ENCODE measurements around the gene NTN1. TPM values are rescaled to one million over a fixed set of nuclear protein-coding genes. Genes with fewer than 3 reads are reported as not detected.

The NTN1 gene
- total RNA-seq, 1 donor from 2014 or later: 4.1 TPM

DNA sequence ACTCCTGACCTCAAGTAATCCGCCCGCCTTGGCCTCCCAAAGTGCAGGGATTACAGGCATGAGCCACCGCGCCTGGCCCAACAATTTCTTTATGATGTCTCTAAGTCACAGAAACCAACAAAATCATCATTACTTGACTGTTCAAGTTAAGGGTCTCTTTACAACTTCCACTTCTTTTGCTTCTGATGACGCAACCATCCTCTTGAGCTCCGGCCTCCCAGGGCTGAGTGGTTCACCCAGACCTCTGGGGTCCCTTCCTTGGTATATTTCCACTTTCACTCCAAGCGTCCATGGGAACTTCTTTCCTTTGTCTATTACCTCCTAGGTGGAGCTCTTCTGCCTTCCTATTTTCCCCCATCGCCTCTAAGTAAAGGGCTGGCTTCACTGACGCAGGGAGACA is 253.7 kb downstream of the NTN1 start:
- TF ChIP-seq, protein P1, sequence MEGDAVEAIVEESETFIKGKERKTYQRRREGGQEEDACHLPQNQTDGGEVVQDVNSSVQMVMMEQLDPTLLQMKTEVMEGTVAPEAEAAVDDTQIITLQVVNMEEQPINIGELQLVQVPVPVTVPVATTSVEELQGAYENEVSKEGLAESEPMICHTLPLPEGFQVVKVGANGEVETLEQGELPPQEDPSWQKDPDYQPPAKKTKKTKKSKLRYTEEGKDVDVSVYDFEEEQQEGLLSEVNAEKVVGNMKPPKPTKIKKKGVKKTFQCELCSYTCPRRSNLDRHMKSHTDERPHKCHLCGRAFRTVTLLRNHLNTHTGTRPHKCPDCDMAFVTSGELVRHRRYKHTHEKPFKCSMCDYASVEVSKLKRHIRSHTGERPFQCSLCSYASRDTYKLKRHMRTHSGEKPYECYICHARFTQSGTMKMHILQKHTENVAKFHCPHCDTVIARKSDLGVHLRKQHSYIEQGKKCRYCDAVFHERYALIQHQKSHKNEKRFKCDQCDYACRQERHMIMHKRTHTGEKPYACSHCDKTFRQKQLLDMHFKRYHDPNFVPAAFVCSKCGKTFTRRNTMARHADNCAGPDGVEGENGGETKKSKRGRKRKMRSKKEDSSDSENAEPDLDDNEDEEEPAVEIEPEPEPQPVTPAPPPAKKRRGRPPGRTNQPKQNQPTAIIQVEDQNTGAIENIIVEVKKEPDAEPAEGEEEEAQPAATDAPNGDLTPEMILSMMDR (IDR thresholded peaks at IDR 0.05): no peak
- no peaks in the 10 kb centered on the region for H3K4me1 ChIP-seq
- no peak for ATAC-seq
- no peaks in the 10 kb centered on the region for H3K36me3 ChIP-seq
- no peak for DNase-seq
- H3K9me3 ChIP-seq: no peaks in the 10 kb centered on the region
- intact Hi-C loops (cut with DNase I): no loop called here
- H3K27ac ChIP-seq: no peak overlapping the region
- no peak overlapping the region for H3K4me3 ChIP-seq
- no peaks in the 10 kb centered on the region for H3K27me3 ChIP-seq

DNA sequence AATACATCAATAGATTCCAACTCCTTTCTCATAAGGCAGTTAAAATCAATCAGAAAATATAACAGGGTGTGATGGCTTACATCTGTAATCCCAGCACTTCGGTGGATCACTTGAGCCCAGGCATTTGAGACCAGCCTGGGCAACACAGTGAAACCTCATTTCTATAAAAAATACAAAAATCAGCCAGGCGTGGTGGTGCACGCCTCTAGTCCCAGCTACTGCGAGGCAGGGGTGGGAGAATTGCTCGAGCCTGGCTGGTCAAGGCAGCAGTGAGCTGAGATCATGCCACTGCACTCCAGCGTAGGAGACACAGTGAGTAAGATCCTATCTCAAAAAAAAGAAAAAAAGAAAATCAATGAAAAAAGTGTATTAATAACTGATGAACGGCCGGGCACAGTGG is 258.6 kb downstream of the NTN1 start:
- H3K9me3 ChIP-seq: no peaks in the 10 kb centered on the region
- H3K4me1 ChIP-seq: no peaks in the 10 kb centered on the region
- no peaks in the 10 kb centered on the region for H3K36me3 ChIP-seq
- no peak overlapping the region for H3K27ac ChIP-seq
- H3K27me3 ChIP-seq: no peaks in the 10 kb centered on the region
- no peak for DNase-seq
- ATAC-seq: no peak
- intact Hi-C loops (cut with DNase I): no loop called here
- H3K4me3 ChIP-seq: no peak overlapping the region
- TF ChIP-seq, protein P1 (IDR thresholded peaks at IDR 0.05): no peak

DNA sequence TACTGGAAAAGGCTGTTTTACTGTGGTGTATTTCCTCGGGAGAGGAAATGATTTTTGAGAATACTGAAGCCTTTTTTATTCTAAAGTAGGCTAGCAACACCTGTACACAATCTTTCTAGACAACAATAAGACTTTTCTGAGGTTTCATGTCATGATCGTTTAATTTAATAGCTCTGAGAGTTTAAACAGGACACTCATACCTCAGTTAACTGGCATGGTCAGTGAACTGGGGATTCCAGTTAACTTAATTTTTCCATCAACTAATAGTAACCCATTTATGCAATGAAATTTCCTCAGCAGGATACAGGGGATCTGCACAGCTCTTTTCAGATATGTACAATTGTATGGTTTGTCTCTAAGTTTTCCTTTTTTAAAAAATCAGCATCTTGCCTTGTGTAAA is 262.6 kb downstream of the NTN1 start:
- TF ChIP-seq, protein P1 (IDR thresholded peaks at IDR 0.05): no peak
- Histone ChIP-seq H3K4me1 (no peaks in the 10 kb centered on the region), H3K9me3 (no peaks in the 10 kb centered on the region), H3K27me3 (no peaks in the 10 kb centered on the region), H3K27ac (no peak overlapping the region), H3K4me3 (no peak overlapping the region), H3K36me3 (no peaks in the 10 kb centered on the region)
- no peak for DNase-seq
- ATAC-seq: no peak
- intact Hi-C loops (cut with DNase I): no loop called here

DNA sequence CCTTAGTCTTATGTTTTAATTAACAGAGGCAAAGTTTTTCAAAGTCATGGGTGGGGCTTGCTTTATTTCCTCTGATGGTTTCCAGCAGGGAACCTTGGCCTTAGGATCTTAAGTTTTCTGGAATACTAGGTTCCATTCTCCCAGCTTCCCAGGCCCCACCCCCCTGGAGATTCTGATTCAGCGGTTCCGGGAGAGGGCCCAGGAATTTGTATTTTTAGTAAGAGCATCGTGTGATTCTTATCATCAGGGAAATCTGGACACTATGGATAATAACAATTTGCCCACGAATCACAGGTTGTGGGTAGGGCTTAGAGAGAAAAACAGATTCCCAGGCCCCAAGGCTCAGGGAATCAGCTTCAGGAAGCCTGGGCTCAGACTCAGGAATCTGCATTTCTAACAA is 263.6 kb downstream of the NTN1 start:
- DNase-seq (no peak), ATAC-seq (no peak)
- no peaks in the 10 kb centered on the region for H3K4me1 ChIP-seq
- H3K9me3 ChIP-seq: no peaks in the 10 kb centered on the region
- no peak overlapping the region for H3K27ac ChIP-seq
- H3K27me3 ChIP-seq: no peaks in the 10 kb centered on the region
- TF ChIP-seq, protein P1 (IDR thresholded peaks at IDR 0.05): no peak
- intact Hi-C loops (cut with DNase I): no loop called here
- no peaks in the 10 kb centered on the region for H3K36me3 ChIP-seq
- H3K4me3 ChIP-seq: no peak overlapping the region

DNA sequence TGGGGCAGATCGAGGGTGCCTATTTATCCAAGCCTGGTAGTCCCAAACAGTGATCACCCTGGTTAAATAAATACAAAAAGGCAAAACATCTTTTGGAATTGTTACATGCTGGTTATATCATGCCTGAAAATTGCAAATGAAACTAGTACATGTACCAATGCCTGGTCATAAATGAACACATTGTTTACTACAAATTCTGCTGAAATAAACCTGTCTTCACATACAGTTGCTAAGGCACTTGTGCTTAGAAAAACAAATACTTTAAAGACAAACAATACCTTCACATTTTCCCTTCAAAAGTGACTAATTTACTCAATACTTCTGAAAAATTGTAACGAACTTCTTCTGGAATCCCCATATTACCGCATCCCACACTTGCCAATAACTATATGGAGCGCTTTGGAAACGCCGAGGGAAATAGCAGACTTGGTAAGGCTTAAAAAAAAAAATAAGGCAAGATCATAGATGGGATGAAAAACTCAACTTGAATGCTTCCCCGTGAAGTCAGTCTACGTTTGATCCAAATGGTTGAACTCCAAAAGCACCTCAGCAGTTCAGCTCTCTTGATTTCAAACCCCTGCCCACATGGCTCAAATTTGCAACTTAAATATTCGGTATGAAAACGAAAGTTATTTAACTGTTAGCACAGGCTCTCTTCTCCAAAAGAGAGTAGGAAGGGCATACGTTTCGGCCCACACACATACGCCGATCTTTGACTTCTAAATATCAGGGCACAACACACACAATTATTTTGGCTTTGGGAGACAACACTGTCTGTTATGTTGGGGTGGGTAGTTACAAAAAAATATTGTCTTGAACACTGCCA is 264.5 kb downstream of the NTN1 start:
- Histone ChIP-seq H3K4me3 (no peak overlapping the region), H3K4me1 (no peaks in the 10 kb centered on the region), H3K36me3 (no peaks in the 10 kb centered on the region), H3K9me3 (no peaks in the 10 kb centered on the region), H3K27me3 (no peaks in the 10 kb centered on the region), H3K27ac (no peak overlapping the region)
- TF ChIP-seq, protein P1 (IDR thresholded peaks at IDR 0.05): no peak
- DNase-seq: no peak
- no peak for ATAC-seq
- intact Hi-C loops (cut with DNase I): no loop called here

Data from upper lobe of right lung (tissue), 1 donor.